Prostate gland (tissue), 2 donors: ENCODE data around the gene SPATA18.

Experiments
- CTCF ChIP-seq, 4 experiments: fragments of 200-600 bp in 2 of 4; fragments of 450-650 bp in 2 of 4; sonication (generic) in 2 of 4; IDR thresholded peaks; 1 replicate in 3 of 4; 2 replicates in 1 of 4; pipeline ENCODE4 v1.5.1; 2016 to 2019; ENCODE audit warnings: antibody characterized with exemption in 4 of 4, mild to moderate bottlenecking in 2 of 4, moderate library complexity in 2 of 4
- POLR2AphosphoS5 ChIP-seq: sonication (generic); formaldehyde crosslinking; IDR thresholded peaks from one replicate; pipeline ENCODE4 v1.6.1; 2017; ENCODE audit warnings: antibody characterized with exemption

- TF ChIP-seq CTCF (IDR thresholded peaks at IDR 0.05) = no peak
- no peak for TF ChIP-seq POLR2AphosphoS5
Observed at GRCh38 chr4:52012651-52013050, 38.5 kb upstream of the SPATA18 start.
